K562 (cell line): Measurements from ENCODE around the gene LEMD1. TPM values are rescaled to one million over a fixed set of nuclear protein-coding genes. Genes with fewer than 3 reads are reported as not detected.

Experiments
- ATAC-seq: fragments of 200-7000 bp; cut with Tn5 transposase; 3 replicates; pipeline ENCODE4 v1.9.1; 2020; ENCODE audit warnings: moderate library complexity
- BruUV-seq: library from RNA; stranded (reverse); fragments of 400-500 nt; replicated peaks from 2 replicates; lab custom pipeline; 2021; lab: Mats Ljungman, UMichigan
- CTCF ChIA-PET: fragments of 300-600 bp; formaldehyde crosslinking; extraction: SDS; loops from one replicate; lab custom pipeline; 2021; ENCODE audit warnings: low intra/inter-chr PET ratio; lab: Yijun Ruan, JAX
- POLR2A ChIA-PET: fragments of 300-600, 350-650 bp; sonication (Branson Sonifier 250); formaldehyde crosslinking; extraction: SDS; loops from one replicate; lab custom pipeline; 2021; ENCODE audit warnings: antibody characterized with exemption, inconsistent platforms; lab: Yijun Ruan, JAX
- DNase-seq, 4 experiments: peaks; one replicate each; pipeline versions ENCODE4 v3.0.0 to v3.0.0-alpha.2; 2011 to 2018; ENCODE audit warnings: low spot score in 3 of 4, mixed read lengths in 3 of 4; ENCODE audit errors: extremely low read depth in 1 of 4
- FAIRE-seq: peaks from 2 replicates; lab custom pipeline; 2011; peaks lifted over from hg19 to GRCh38; lab: Jason Lieb, UNC
- H2AFZ ChIP-seq: 2 replicates; pipeline ENCODE4 v1.6.0; 2011; ENCODE audit warnings: low read depth, low read length, control low read depth, inconsistent platforms
- H3K27ac ChIP-seq: fragments of 200-600 bp; 3 replicates; pipeline ENCODE4 v1.8.0; 2011; ENCODE audit warnings: low read depth, mild to moderate bottlenecking, control low read depth, inconsistent platforms, low read length, moderate library complexity, mixed read lengths; ENCODE audit errors: extremely low read depth
- H3K27me3 ChIP-seq, 2 experiments: fragments of 300-600 bp in 1 of 2; 2 replicates in 1 of 2; 3 replicates in 1 of 2; pipeline versions ENCODE4 v1.6.0 to v1.8.0; 2011; ENCODE audit warnings: inconsistent platforms in 2 of 2, low read length in 2 of 2, mild to moderate bottlenecking in 1 of 2, mixed read lengths in 1 of 2, moderate library complexity in 1 of 2; ENCODE audit not compliant: control insufficient read depth in 2 of 2, insufficient read depth in 2 of 2
- H3K36me3 ChIP-seq: fragments of 300-600 bp; 3 replicates; pipeline ENCODE4 v1.8.0; 2011; ENCODE audit warnings: mild to moderate bottlenecking, low read length, inconsistent platforms; ENCODE audit not compliant: control insufficient read depth, insufficient read depth
- H3K4me1 ChIP-seq, 2 experiments: fragments of 200-600 bp in 1 of 2; replicated peaks in 1 of 2; 2 replicates in 1 of 2; 3 replicates in 1 of 2; pipeline versions ENCODE4 v1.5.1 to v1.8.0; 2011; ENCODE audit warnings: inconsistent platforms in 2 of 2, low read length in 2 of 2, mild to moderate bottlenecking in 1 of 2, mixed read lengths in 1 of 2, moderate library complexity in 1 of 2; ENCODE audit not compliant: control insufficient read depth in 2 of 2, insufficient read depth in 2 of 2
- H3K4me2 ChIP-seq: 2 replicates; pipeline ENCODE4 v1.6.1; 2011; ENCODE audit warnings: low read length, control low read depth, inconsistent platforms, mixed read lengths; ENCODE audit not compliant: insufficient read depth
- H3K4me3 ChIP-seq: fragments of 200-600 bp; sonication (generic), shearing (Covaris generic); 2 replicates; pipeline ENCODE4 v1.5.1; 2016; ENCODE audit warnings: control low read depth, inconsistent platforms
- H3K79me2 ChIP-seq: fragments of 200-600 bp; 3 replicates; pipeline ENCODE4 v1.8.0; 2011; ENCODE audit warnings: low read length, inconsistent platforms; ENCODE audit not compliant: control insufficient read depth, insufficient read depth
- H3K9ac ChIP-seq, 2 experiments: 2 replicates each; pipeline versions ENCODE4 v1.6.0 to v1.6.1; 2011; ENCODE audit warnings: low read depth in 2 of 2, low read length in 2 of 2, control low read depth in 1 of 2, inconsistent platforms in 1 of 2, mild to moderate bottlenecking in 1 of 2, mixed read lengths in 1 of 2; ENCODE audit not compliant: insufficient read depth in 1 of 2
- H3K9me1 ChIP-seq: one replicate; pipeline ENCODE4 v1.6.0; 2011; ENCODE audit warnings: inconsistent platforms, mild to moderate bottlenecking, low read length, moderate library complexity; ENCODE audit not compliant: control insufficient read depth, insufficient read depth
- H3K9me3 ChIP-seq: replicated peaks from 2 replicates; pipeline ENCODE4 v1.5.1; 2011; ENCODE audit warnings: low read depth, low read length, inconsistent platforms; ENCODE audit not compliant: control insufficient read depth, insufficient read depth
- H4K20me1 ChIP-seq: replicated peaks from 2 replicates; pipeline ENCODE4 v1.6.1; 2011; ENCODE audit warnings: low read length, inconsistent platforms, mixed read lengths; ENCODE audit not compliant: control insufficient read depth, insufficient read depth
- ID3 ChIP-seq, 2 experiments: fragments of 250-450 bp in 1 of 2; fragments of 450-650 bp in 1 of 2; sonication (Bioruptor Pico) in 1 of 2; IDR thresholded peaks; 2 replicates each; pipeline versions ENCODE4 v1.6.1 to v1.8.0; 2016 to 2021; ENCODE audit warnings: mild to moderate bottlenecking in 2 of 2, moderate library complexity in 2 of 2, missing compliant biosample characterization in 1 of 2, missing genetic modification characterization in 1 of 2
- MTF1 ChIP-seq: fragments of 250-450 bp; sonication (Bioruptor Pico); IDR thresholded peaks from 2 replicates; pipeline ENCODE4 v1.9.0; 2021; ENCODE audit warnings: moderate library complexity, mild to moderate bottlenecking, inconsistent platforms, borderline replicate concordance
- MYBL2 ChIP-seq, 2 experiments: fragments of 450-650 bp in 1 of 2; sonication (generic) in 1 of 2; formaldehyde crosslinking in 1 of 2; IDR thresholded peaks; 2 replicates each; pipeline versions ENCODE4 v1.6.1 to v1.8.1; 2017 to 2022; ENCODE audit warnings: borderline replicate concordance in 1 of 2, inconsistent platforms in 1 of 2, low read depth in 1 of 2, mild to moderate bottlenecking in 1 of 2, missing genetic modification reagents in 1 of 2, moderate library complexity in 1 of 2
- NCOA2 ChIP-seq, 2 experiments: fragments of 450-650 bp; IDR thresholded peaks; 2 replicates each; pipeline ENCODE4 v1.6.1; 2018; ENCODE audit warnings: mild to moderate bottlenecking in 2 of 2, moderate library complexity in 1 of 2; ENCODE audit not compliant: partially characterized antibody in 2 of 2
- RBM39 ChIP-seq: fragments of 200-400 bp; formaldehyde crosslinking; optimal IDR thresholded peaks from 2 replicates; pipeline ENCODE3; 2018; ENCODE audit warnings: low read depth, low read length
- SUPT5H ChIP-seq: fragments of 450-650 bp; IDR thresholded peaks from 2 replicates; pipeline ENCODE4 v1.6.1; 2016
- ZNF184 ChIP-seq: sonication (generic); formaldehyde crosslinking; IDR thresholded peaks from 2 replicates; pipeline ENCODE4 v1.5.0; 2020; ENCODE audit warnings: missing genetic modification reagents
- WGBS: fragments of 100-300 bp; shearing (Covaris generic); methylation state at CpG from one replicate; pipeline ENCODE4 v1.1.6; 2016; ENCODE audit warnings: low coverage, mixed read lengths; ENCODE audit not compliant: insufficient coverage; ENCODE audit errors: missing lambda C conversion rate; 5-methylcytosine and 5-hydroxymethylcytosine counted together
- in situ Hi-C: fragments of 300-500 bp; cut with MboI; formaldehyde crosslinking; loops from 4 replicates; pipeline ENCODE4 v1.15.0; 2018; ENCODE audit warnings: inconsistent platforms, mixed read lengths
- intact Hi-C: fragments of 100-400 bp; cut with micrococcal nuclease; formaldehyde crosslinking; loops from 2 replicates; pipeline ENCODE4 v1.14.2; 2022
- polyA plus RNA-seq, 8 experiments: library from polyadenylated mRNA; depleted of rRNA in 4 of 8; stranded (reverse) in 5 of 8; unstranded in 3 of 8; fragments of >200 nt; fragmentation: Nextera tagmentation in 2 of 8; fragmentation: Illumina TruSeq in 1 of 8; extraction: Ambion mirVana in 2 of 8; extraction: Trizol in 1 of 8; gene quantifications; 2 replicates each; pipeline versions ENCODE4 v1.2.1 to v1.2.3, GENCODE V29; 2011 to 2014; ENCODE audit warnings: inconsistent platforms in 1 of 8, missing spikeins in 1 of 8
- total RNA-seq, 7 experiments: library from RNA; depleted of rRNA in 6 of 7; stranded (reverse); fragments of >200 nt in 6 of 7; fragmentation: Illumina TruSeq in 2 of 7; extraction: Trizol in 2 of 7; gene quantifications; 2 replicates each; pipeline versions ENCODE4 v1.2.1 to v1.2.3, GENCODE V29; 2011 to 2021; ENCODE audit warnings: low replicate concordance in 1 of 7

Gene LEMD1
- total and polyA plus RNA-seq, 9 of the 15 experiments (the other 6 are each of a cell fraction or from before 2014, with no cell fraction given): 0.11 to 2.4 (median 0.57) TPM; not detected in 1

DNA sequence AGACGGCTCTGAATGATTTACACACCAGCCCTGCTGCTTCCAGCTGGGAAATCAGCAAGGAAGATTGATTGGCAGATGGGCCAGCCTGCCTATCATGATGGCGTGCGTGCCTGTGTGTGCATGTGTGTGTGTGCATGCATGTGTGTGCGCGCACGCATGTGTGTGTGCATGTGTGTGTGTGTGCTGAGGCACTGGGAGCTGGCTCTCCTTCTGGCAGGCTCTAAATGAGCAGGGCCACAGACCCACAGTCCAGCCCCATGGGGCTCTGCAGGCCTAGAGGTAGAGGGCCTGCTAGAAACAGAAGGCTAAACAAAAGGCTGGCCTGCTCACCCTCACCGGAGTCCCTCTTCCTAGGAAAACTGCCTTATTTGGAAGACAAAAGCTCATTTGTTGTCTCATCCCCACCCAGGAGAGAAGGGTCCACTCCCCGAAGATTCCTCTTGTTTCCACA, 71.1 kb downstream of the LEMD1 start (continued):
- TF ChIP-seq RBM39: no peak
- TF ChIP-seq, all 486 proteins: peak for 1

- no peaks in the 10 kb centered on the region for H3K4me1 ChIP-seq
- H3K79me2 ChIP-seq: no peaks in the 10 kb centered on the region
- H4K20me1 ChIP-seq: peaks cover 28% of the 10 kb centered on the region; the same call in 1 of the 2 replicates
- 0% methylated on average over 4 of the region's 4 CpGs for WGBS
- no peak overlapping the region for H3K27ac ChIP-seq
- no peak overlapping the region for H2AFZ ChIP-seq
- in situ Hi-C loops (loop anchor here (10.0 kb wide), 1 partner anchor 135 kb away; no protein-coding TSS in a partner anchor), intact Hi-C loops (loop anchor here (5.0 to 10.0 kb wide), 2 partner anchors 42 to 85 kb away; no protein-coding TSS in a partner anchor)
- H3K9me1 ChIP-seq: no peaks in the 10 kb centered on the region
- H3K36me3 ChIP-seq: no peaks in the 10 kb centered on the region
- H3K4me3 ChIP-seq: no peak overlapping the region
- ChIA-PET CTCF (no interaction called here), POLR2A (interaction anchor here (0.9 to 1.5 kb wide), 3 partner anchors 13 to 135 kb away, joined by 3 to 4 read pairs (median 3); no protein-coding TSS in a partner anchor)
- ATAC-seq (no peak), DNase-seq (no peak), FAIRE-seq (no peak)
- no peak overlapping the region for H3K9ac ChIP-seq
- BruUV-seq: no TSS peak
- TF ChIP-seq ID3 (CRISPR knock-in tag; IDR thresholded peaks at IDR 0.05) (no peak), ID3 (tag; IDR thresholded peaks at IDR 0.05) (no peak), SUPT5H (no peak), NCOA2 (IDR thresholded peaks at IDR 0.05; ENCODE audit: partially characterized antibody in 2 of 2) (no peak), MTF1 (CRISPR knock-in tag) (no peak), ZNF184 (no peak), MYBL2 (IDR thresholded peaks at IDR 0.05; ENCODE audit: low read depth) (no peak), MYBL2 (CRISPR knock-in tag; IDR thresholded peaks at IDR 0.05; ENCODE audit: borderline replicate concordance) (no peak)
- H3K9me3 ChIP-seq: no peaks in the 10 kb centered on the region
- no peak overlapping the region for H3K4me2 ChIP-seq
- peaks cover 34 to 74% of the 10 kb centered on the region in 2 experiments; a peak in 4 of 5 replicates for H3K27me3 ChIP-seq
These were observed 71.7 kb downstream of the LEMD1 start for GRCh38 chr1:205350124-205350523.
